H1 (cell line): ENCODE results near the gene JPT1. TPM values are rescaled to one million over a fixed set of nuclear protein-coding genes. Genes with fewer than 3 reads are reported as not detected.
"Not testable (repeated sequence)": the region's sequence is repeated elsewhere in the genome, so short reads cannot be mapped to it uniquely, and the experiment has no call there.

ENCODE experiments used
- CTCF ChIA-PET: fragments of 300-600 bp; sonication (Branson Sonifier 250); formaldehyde crosslinking; loops from one replicate; lab custom pipeline; 2021; ENCODE audit not compliant: partially characterized antibody; lab: Charles Lee
- POLR2A ChIA-PET: fragments of 300-600 bp; sonication (Branson Sonifier 250); formaldehyde crosslinking; loops from one replicate; lab custom pipeline; 2021; ENCODE audit warnings: inconsistent platforms; ENCODE audit not compliant: partially characterized antibody; lab: Charles Lee
- DNase-seq, 2 experiments: peaks; one replicate each; pipeline versions ENCODE4 v3.0.0 to v3.0.0-alpha.2; 2010 to 2022; ENCODE audit warnings: low spot score in 2 of 2, low read depth in 1 of 2, mixed read lengths in 1 of 2
- FAIRE-seq: peaks from 2 replicates; lab custom pipeline; 2011; peaks lifted over from hg19 to GRCh38; lab: Jason Lieb, UNC
- H2AFZ ChIP-seq: 2 replicates; pipeline ENCODE4 v1.8.1; 2012; ENCODE audit warnings: low read length, inconsistent platforms
- H2AK5ac ChIP-seq: 2 replicates; pipeline ENCODE4 v1.6.1; 2013; ENCODE audit warnings: low read depth, low read length
- H2BK120ac ChIP-seq: replicated peaks from 2 replicates; pipeline ENCODE3; 2013; ENCODE audit warnings: low read depth, low read length, inconsistent platforms
- H2BK12ac ChIP-seq: 2 replicates; pipeline ENCODE4 v1.6.1; 2013; ENCODE audit warnings: low read depth, low read length
- H2BK15ac ChIP-seq: 2 replicates; pipeline ENCODE4 v1.6.1; 2013; ENCODE audit warnings: low read length
- H2BK20ac ChIP-seq: 2 replicates; pipeline ENCODE4 v1.6.1; 2013; ENCODE audit warnings: low read length
- H2BK5ac ChIP-seq: 2 replicates; pipeline ENCODE4 v1.6.1; 2013; ENCODE audit warnings: low read depth, low read length
- H3K14ac ChIP-seq: 2 replicates; pipeline ENCODE4 v1.6.1; 2013; ENCODE audit warnings: inconsistent platforms; ENCODE audit not compliant: insufficient read length
- H3K18ac ChIP-seq: 2 replicates; pipeline ENCODE4 v1.6.1; 2013; ENCODE audit warnings: low read length; ENCODE audit errors: extremely low read depth
- H3K23ac ChIP-seq: 2 replicates; pipeline ENCODE4 v1.6.1; 2013; ENCODE audit warnings: inconsistent platforms; ENCODE audit not compliant: insufficient read length
- H3K23me2 ChIP-seq: 2 replicates; pipeline ENCODE4 v1.6.1; 2013; ENCODE audit warnings: low read depth, low read length
- H3K27ac ChIP-seq: 2 replicates; pipeline ENCODE4 v1.6.1; 2011; ENCODE audit warnings: low read depth, low read length, inconsistent platforms
- H3K27me3 ChIP-seq, 4 experiments: replicated peaks in 1 of 4; 1 replicate in 1 of 4; 2 replicates in 3 of 4; pipeline versions ENCODE4 v1.6.1 to v1.8.1; 2011 to 2013; ENCODE audit warnings: low read length in 3 of 4, mild to moderate bottlenecking in 3 of 4, inconsistent platforms in 2 of 4, mixed read lengths in 2 of 4, moderate library complexity in 1 of 4; ENCODE audit not compliant: control insufficient read depth in 3 of 4, insufficient read depth in 3 of 4; ENCODE audit errors: extremely low read depth in 1 of 4
- H3K36me3 ChIP-seq, 4 experiments: 2 replicates each; pipeline versions ENCODE4 v1.6.1 to v1.8.1; 2011 to 2013; ENCODE audit warnings: mild to moderate bottlenecking in 4 of 4, low read length in 3 of 4, moderate library complexity in 2 of 4, control low read depth in 1 of 4, inconsistent platforms in 1 of 4; ENCODE audit not compliant: insufficient read depth in 4 of 4, control insufficient read depth in 2 of 4
- H3K4ac ChIP-seq: replicated peaks from 2 replicates; pipeline ENCODE3; 2013; ENCODE audit warnings: low read length, low read depth, mixed read lengths, inconsistent platforms; ENCODE audit not compliant: insufficient read length
- H3K4me1 ChIP-seq, 4 experiments: replicated peaks in 1 of 4; 1 replicate in 1 of 4; 2 replicates in 3 of 4; pipeline versions ENCODE4 v1.6.1 to v1.8.1; 2011 to 2013; ENCODE audit warnings: low read length in 3 of 4, inconsistent platforms in 2 of 4, mixed read lengths in 1 of 4; ENCODE audit not compliant: insufficient read depth in 4 of 4, control insufficient read depth in 3 of 4
- H3K4me2 ChIP-seq, 2 experiments: 2 replicates each; pipeline versions ENCODE4 v1.6.1 to v1.8.1; 2011 to 2013; ENCODE audit warnings: low read depth in 2 of 2, low read length in 2 of 2, control low read depth in 1 of 2, inconsistent platforms in 1 of 2, mild to moderate bottlenecking in 1 of 2; ENCODE audit not compliant: insufficient read depth in 1 of 2
- H3K4me3 ChIP-seq, 4 experiments: fragments of 200-600, 300-600 bp in 1 of 4; sonication (generic), shearing (Covaris generic), sonication (Bioruptor Twin) in 1 of 4; 2 replicates each; pipeline versions ENCODE4 v1.5.1 to v1.8.1; 2011 to 2016; ENCODE audit warnings: low read length in 4 of 4, low read depth in 3 of 4, control low read depth in 2 of 4, inconsistent platforms in 2 of 4, mild to moderate bottlenecking in 2 of 4, mixed read lengths in 1 of 4, moderate library complexity in 1 of 4; ENCODE audit not compliant: insufficient read depth in 2 of 4; ENCODE audit errors: extremely low read depth in 1 of 4
- H3K56ac ChIP-seq: replicated peaks from 2 replicates; pipeline ENCODE3; 2013; ENCODE audit warnings: low read depth, mild to moderate bottlenecking, mixed read lengths, low read length, inconsistent platforms; ENCODE audit not compliant: insufficient read length
- H3K79me1 ChIP-seq: 2 replicates; pipeline ENCODE4 v1.6.1; 2013; ENCODE audit warnings: low read depth, low read length, control low read depth
- H3K79me2 ChIP-seq, 2 experiments: 2 replicates each; pipeline versions ENCODE4 v1.6.1 to v1.8.1; 2012 to 2013; ENCODE audit warnings: low read length in 2 of 2, mild to moderate bottlenecking in 2 of 2, inconsistent platforms in 1 of 2; ENCODE audit not compliant: insufficient read depth in 2 of 2, control insufficient read depth in 1 of 2
- H3K9ac ChIP-seq, 4 experiments: replicated peaks in 1 of 4; 1 replicate in 1 of 4; 2 replicates in 3 of 4; pipeline versions ENCODE4 v1.6.1 to v1.8.1; 2011 to 2013; ENCODE audit warnings: low read depth in 3 of 4, low read length in 3 of 4, control low read depth in 2 of 4, mild to moderate bottlenecking in 2 of 4, moderate library complexity in 2 of 4, inconsistent platforms in 1 of 4; ENCODE audit errors: extremely low read depth in 1 of 4
- H3K9me3 ChIP-seq, 2 experiments: 2 replicates each; pipeline versions ENCODE4 v1.6.1 to v1.8.1; 2012 to 2013; ENCODE audit warnings: mild to moderate bottlenecking in 2 of 2, moderate library complexity in 2 of 2, control low read depth in 1 of 2, inconsistent platforms in 1 of 2, low read depth in 1 of 2, low read length in 1 of 2, mixed read lengths in 1 of 2; ENCODE audit not compliant: insufficient read depth in 2 of 2
- H4K20me1 ChIP-seq, 2 experiments: replicated peaks in 1 of 2; 2 replicates each; pipeline versions ENCODE3 to v1.8.1; 2011 to 2013; ENCODE audit warnings: inconsistent platforms in 2 of 2, low read length in 2 of 2, mild to moderate bottlenecking in 1 of 2; ENCODE audit not compliant: insufficient read depth in 2 of 2, control insufficient read depth in 1 of 2
- H4K5ac ChIP-seq: 2 replicates; pipeline ENCODE4 v1.6.1; 2013; ENCODE audit warnings: low read length, low read depth, mixed read lengths, inconsistent platforms; ENCODE audit not compliant: insufficient read length
- H4K8ac ChIP-seq: 2 replicates; pipeline ENCODE4 v1.8.0; 2013; ENCODE audit warnings: mild to moderate bottlenecking, moderate library complexity, low read length, inconsistent platforms; ENCODE audit not compliant: insufficient read depth; ENCODE audit errors: extremely low read depth
- H4K91ac ChIP-seq: replicated peaks from 2 replicates; pipeline ENCODE3; 2013; ENCODE audit warnings: low read length, mixed read lengths, inconsistent platforms; ENCODE audit not compliant: insufficient read length
- CEBPB ChIP-seq: IDR thresholded peaks from 2 replicates; pipeline ENCODE4 v1.6.1; 2012; ENCODE audit warnings: low read depth, low read length
- WGBS, 2 experiments: shearing (Covaris generic) in 1 of 2; methylation state at CpG; one replicate each; pipeline versions ENCODE4 v1.1.6 to v1.1.7; 2013 to 2015; ENCODE audit warnings: low lambda C conversion rate in 2 of 2, mixed read lengths in 2 of 2, inconsistent platforms in 1 of 2, low coverage in 1 of 2, missing lambda C conversion rate in 1 of 2; ENCODE audit not compliant: insufficient replicate concordance in 2 of 2, insufficient coverage in 1 of 2, insufficient read length in 1 of 2; ENCODE audit errors: extremely low coverage in 1 of 2, missing lambda C conversion rate in 1 of 2; 5-methylcytosine and 5-hydroxymethylcytosine counted together
- polyA plus RNA-seq, 7 experiments: library from polyadenylated mRNA; depleted of rRNA in 3 of 7; stranded (reverse) in 5 of 7; unstranded in 2 of 7; fragments of >200 nt in 5 of 7; fragments of 200-250 nt in 2 of 7; gene quantifications; 1 replicate in 5 of 7; 2 replicates in 1 of 7; 4 replicates in 1 of 7; pipeline versions ENCODE4 v1.2.1 to v1.2.3, GENCODE V29; 2011 to 2013; ENCODE audit warnings: missing spikeins in 2 of 7, mixed read lengths in 2 of 7
- total RNA-seq: library from RNA; stranded (reverse); fragmentation: NEBNext Ultra II Directional; extraction: Animal tissue kit (Norgen Biotek cat#: 25700); gene quantifications from 2 replicates; pipeline ENCODE4 v1.2.1, GENCODE V29; 2021

JPT1 gene
- total and polyA plus RNA-seq, 2 of the 8 experiments (the other 6 are each of a cell fraction or from before 2014, with no cell fraction given): 154 to 369 TPM

GRCh38 chr17:75127936-75128335 is 26.4 kb downstream of the JPT1 start:
- ChIA-PET CTCF (interaction anchor here (0.8 to 12.9 kb wide), 4 partner anchors 8 to 23 kb away, joined by 3 to 239 read pairs (median 24); partner anchors contain the start of gene ARMC7), POLR2A (interaction anchor here (0.8 to 13.9 kb wide), 10 partner anchors 10 to 171 kb away, joined by 3 to 134 read pairs (median 6); partner anchors contain the start of genes JPT1 and SLC16A5)
- not testable (repeated sequence) for H4K91ac ChIP-seq, H2BK20ac ChIP-seq, H3K4me2 ChIP-seq, H3K27me3 ChIP-seq, H4K8ac ChIP-seq, H3K4ac ChIP-seq, H2BK120ac ChIP-seq, H3K4me3 ChIP-seq, H2AK5ac ChIP-seq, H2BK5ac ChIP-seq, H3K9ac ChIP-seq, H4K5ac ChIP-seq, H3K79me1 ChIP-seq, H3K23me2 ChIP-seq, H3K27ac ChIP-seq, H3K14ac ChIP-seq, H3K9me3 ChIP-seq, H2AFZ ChIP-seq, H3K56ac ChIP-seq, H3K79me2 ChIP-seq, H3K23ac ChIP-seq, H2BK15ac ChIP-seq, H2BK12ac ChIP-seq, H3K18ac ChIP-seq, H3K4me1 ChIP-seq, FAIRE-seq, DNase-seq
- 94% methylated on average over 5 of the region's 5 CpGs; no CpG with 5 or more reads in 1 of the 2 experiments for WGBS, 2 experiments
- TF ChIP-seq CEBPB: 0 out of 2 replicates have a peak, but pooled peaks have one; percentile 31
- peaks cover 8 to 11% of the 10 kb centered on the region in 2 experiments for H4K20me1 ChIP-seq
- H3K36me3 ChIP-seq: peaks cover 0 to 10% (median 6%) of the 10 kb centered on the region in 4 experiments; a peak in 6 of 8 replicates
